ENCODE data around the gene CPO.

- TF ChIP-seq CTCF (IDR thresholded peaks at IDR 0.05) (no peak), POLR2AphosphoS5 (IDR thresholded peaks at IDR 0.05) (no peak)
These were observed 47.6 kb downstream of the CPO start for GRCh38 chr2:206986943-206987342.
